AG08396 (cell line): ENCODE data around the gene ALKBH3.
A peak's percentile ranks its signal among the peaks of the same experiment; 100 is the strongest.

Experiments used
- DNase-seq: peaks from one replicate; pipeline ENCODE4 v3.0.0; 2012; ENCODE audit warnings: low spot score, mixed read lengths

Gene ALKBH3

GRCh38 chr11:43922744-43923405, 42.2 kb downstream of the ALKBH3 start:
- no peak for DNase-seq

GRCh38 chr11:43923406-43924111, 42.9 kb downstream of the ALKBH3 start:
- peak; percentile 67 for DNase-seq

DNA sequence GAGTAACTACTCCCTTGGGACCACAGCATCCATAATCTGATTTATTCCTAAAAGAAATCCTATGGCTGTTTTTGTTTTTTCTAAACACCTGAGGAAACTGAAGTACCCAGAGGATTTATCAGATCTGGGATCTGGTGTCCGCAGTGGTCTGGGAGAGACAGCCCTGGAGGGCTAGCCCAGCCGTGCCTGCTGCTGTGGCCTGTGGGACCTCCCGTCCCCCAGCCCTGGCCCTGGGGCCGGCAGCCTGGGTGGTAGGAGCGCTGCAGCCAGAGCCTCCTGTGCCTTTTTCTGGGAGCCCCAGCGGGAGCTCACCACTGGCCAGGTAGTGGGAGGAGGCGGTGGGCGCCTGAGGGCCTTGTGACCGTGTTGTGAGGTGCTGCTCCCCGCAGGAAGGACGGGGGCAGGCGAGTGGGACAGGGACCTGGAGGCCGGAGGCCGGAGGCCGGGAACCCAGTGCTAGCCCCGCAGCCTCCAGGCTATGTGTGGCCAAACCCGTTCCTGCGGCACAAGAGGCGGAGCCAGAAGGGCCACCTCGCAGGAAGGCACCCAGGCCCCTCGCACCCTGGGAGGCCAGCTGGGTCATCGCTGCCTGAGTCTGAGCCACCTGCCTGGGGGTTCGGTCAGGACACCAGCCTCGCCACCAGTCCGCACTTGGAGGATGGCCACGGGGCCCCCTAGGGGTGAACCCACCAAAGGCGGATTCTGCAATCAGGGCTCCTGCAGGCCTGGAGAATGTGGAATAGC, 43.7 kb downstream of the ALKBH3 start:
- no peak for DNase-seq

GRCh38 chr11:43925063-43925931, 44.7 kb downstream of the ALKBH3 start:
- no peak for DNase-seq

- DNase-seq: no peak
Measured at GRCh38 chr11:43925932-43926505, 45.4 kb downstream of the ALKBH3 start.

DNA sequence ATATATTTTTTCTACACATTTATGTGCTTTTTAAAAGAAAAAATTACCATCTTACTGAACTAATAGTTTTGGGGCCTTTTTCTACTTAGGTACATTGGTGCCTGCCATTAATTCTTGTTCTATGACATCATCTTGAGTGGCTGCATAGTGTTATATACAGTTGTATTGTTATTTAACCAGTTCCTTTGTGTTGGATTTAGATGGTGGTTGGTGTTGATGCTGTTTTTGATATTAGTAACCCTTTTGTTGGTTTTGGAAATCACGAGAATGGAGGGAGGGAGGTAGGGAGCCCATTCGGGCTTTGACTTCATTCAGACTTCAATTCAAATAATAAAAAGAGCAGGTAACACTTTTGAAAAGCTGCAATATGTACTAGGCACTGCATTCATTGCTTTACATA, 46.4 kb downstream of the ALKBH3 start:
- DNase-seq: no peak

DNA sequence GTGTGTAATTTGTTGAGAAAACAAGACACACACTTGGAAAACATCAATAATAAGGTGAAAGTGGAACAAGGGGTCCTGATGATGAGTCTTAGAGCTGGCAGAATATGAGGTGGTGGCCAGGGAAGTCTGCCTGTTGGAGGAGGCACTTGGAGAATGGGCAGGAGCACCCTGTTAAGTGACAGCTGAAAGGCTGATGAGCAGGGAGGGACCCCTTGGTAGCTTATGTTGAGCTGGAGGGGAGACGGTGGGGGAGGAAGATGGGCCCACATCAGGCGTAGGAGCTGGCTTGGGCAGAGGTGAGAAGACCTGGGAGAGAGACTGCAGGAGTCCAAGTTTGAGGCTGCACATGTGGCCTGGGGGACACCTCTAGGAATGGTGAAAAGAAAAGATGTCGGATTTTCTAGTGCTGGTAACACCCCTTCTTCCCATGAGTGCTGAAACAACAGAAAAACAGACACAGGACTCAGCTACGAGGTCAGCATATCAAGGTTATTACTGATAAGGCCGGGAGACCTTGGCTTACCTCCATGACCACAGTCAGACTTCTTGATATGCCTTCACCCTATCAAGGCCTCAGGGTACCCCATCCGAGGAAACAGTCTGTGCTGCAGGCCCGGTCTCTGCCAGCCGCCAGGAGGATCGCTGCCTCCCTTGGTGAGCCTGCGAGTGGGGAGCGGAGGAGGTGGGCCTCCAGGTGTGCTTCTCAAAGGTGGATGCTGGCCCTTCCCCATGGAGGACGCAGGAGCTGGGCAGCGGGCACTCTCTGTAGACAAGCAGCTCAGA, 47.5 kb downstream of the ALKBH3 start:
- DNase-seq: no peak

DNA sequence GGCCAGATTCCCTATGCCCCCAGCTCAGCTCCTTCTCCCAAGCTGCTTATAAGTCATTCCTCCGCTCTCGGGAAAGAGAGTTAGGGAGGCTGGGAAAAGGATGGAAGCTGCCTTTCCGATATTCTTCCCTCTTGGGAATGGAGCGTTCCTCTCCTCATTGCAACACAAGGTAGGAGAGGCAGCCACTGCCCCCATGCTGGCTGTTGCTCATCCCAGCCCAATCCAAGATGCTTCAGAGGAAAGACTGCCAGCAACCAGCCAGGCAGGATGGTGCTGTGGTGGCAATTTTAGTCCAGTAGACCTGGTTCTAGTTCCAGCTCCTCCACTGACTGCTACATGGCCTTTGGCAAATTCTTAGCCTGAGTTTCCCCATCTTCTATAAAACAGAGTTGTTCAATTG, 48.1 kb downstream of the ALKBH3 start:
- no peak for DNase-seq

- no peak for DNase-seq
Measured at GRCh38 chr11:43930868-43931716, 50.5 kb downstream of the ALKBH3 start.

- no peak for DNase-seq
Measured at GRCh38 chr11:43931717-43932039, 51.0 kb downstream of the ALKBH3 start.

DNA sequence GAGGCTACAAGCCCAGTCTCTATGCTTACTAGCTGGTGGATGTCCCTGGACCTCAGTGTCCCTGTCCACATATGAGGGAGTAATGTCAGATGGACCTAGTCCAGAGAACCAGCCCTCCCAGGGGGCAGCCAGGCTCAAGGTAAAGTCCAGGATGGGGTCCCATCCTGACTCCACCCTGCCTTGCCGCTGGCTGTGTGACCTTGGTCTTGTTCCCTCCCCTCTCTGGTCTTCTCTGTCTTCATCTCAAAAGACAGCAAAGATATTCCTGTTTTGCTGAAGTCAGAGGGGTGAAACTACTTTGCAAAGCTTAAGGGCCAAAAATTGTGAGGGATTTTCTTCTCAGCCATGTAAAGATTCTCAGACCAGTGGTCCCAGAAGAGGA, 52.6 kb downstream of the ALKBH3 start:
- no peak for DNase-seq

DNA sequence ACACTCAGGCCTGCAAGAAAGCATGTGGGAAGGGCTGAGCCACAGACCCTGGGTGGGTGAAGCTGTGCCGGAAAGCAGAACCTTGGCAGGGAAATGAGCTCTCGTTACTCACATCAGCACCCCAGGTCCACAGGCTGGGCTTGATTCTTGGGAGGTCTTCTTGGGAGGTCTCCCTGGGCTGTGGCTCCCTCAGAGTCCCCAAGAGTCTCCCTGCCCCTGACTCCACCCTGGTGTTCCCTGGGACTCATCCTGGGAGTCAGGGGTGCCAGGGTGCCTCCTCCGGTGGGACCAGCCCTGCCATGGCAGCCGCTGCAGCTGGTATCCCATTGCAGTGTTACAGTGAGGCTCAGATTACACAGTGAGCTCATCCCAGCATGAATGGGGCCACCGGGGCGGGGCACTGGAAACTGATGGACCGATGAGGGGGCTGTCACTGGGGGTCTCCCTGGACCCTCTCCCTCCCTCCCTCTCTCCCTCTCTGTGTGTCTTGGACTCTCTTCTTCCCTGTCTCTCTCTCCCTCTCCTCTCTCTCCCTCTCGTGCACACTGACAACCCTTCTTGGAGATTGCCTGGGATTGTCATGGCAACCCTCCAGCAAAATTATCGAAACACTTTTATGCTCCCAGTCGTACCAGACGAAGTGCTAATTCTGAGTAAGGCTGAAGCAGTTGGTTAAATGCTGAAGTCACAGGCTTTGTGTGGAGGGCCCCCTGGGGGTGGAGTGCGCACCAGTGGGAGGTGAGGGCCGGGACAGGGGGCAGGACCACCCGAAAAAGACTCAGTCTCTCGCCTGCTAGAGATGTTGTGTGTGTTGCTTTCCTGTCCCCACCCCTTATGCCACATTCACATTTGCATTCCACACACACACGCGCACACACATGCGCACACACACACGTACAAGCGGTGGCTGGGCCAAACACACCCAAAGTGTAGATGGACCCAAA, 53.2 kb downstream of the ALKBH3 start:
- peak; percentile 53 for DNase-seq

DNA sequence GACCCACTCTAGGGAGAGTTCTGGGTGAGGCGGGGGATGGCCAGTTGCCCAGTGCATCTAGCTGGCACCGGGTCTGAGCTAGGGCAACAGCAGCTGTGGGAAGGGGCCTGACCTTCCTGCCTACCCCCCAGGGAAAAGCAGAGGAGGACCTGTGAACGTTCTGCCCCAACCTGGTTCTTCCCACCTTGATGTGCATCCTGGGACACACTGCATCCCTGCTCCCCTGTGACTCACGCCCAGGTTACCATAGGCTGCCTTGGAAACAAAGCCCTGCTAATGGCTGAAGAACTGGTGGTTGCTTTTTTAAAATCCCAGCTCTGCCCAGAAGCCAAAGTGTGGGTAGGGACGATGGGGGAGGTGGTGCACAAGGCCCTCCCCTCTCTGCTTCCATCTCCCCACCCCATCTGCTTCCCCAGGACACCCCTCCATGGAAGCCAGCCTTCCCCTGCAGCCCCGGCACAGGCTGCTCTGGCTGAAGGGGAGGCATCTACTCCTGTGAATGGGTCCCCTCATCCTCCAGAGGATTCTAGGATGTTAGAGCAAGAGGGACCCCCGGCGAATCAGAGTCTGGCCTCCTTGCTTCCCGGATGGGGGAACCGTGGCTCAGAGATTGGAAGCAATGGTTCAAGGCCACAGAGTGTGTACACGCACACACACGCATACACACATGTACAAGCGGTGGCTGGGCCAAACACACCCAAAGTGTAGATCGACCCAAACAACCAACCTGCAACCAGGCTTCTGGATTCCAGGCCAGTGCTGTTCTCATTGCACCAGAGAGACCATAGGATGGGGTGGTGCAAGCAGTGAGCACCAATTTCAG, 54.2 kb downstream of the ALKBH3 start:
- DNase-seq: peak; percentile 3

GRCh38 chr11:43935424-43935979, 54.9 kb downstream of the ALKBH3 start:
- DNase-seq: peak; percentile 1

GRCh38 chr11:43936076-43936475, 55.4 kb downstream of the ALKBH3 start:
- peak; percentile 4 for DNase-seq

- DNase-seq: peak; percentile 87
Measured at GRCh38 chr11:43937434-43938411, 57.1 kb downstream of the ALKBH3 start.
